ENCODE measurements around the gene EIF4A2.

EIF4A2 gene

DNA sequence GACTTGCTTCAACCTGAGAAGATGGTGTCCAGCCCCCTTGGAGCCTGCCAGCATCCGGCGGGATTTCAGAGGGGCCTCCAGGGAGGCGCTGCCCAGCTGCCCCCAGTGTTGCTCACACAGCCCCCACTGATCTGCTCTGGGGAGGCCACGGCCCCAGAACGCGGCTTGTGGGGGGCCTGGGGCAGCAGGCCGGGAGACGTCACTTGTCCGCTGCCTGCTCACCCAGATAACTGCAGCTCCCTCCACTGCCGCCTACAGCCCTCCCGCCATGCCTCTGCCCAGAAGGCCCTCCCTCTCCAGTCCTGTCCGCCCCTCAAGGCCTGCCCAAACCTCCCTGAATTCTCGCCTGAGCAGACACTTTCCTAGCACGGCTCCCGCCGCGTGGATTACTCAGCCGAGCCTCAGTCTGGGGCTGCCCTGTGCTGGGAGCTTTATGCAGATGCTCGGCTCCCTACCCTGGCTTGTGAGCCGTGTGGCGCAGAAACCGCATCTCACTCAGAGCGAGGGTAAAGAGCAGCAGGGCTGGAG is 42.0 kb downstream of the EIF4A2 start:
- peaks cover 55% of the 10 kb centered on the region for H3K27me3 ChIP-seq (ENCODE audit: control insufficient read depth, insufficient read depth, low read length)
- no peaks in the 10 kb centered on the region for H3K36me3 ChIP-seq (ENCODE audit: control insufficient read depth, low read depth, low read length)
- H3K4me1 ChIP-seq (ENCODE audit: control insufficient read depth, low read depth, low read length) = peaks cover 23% of the 10 kb centered on the region
- no peak overlapping the region for H3K27ac ChIP-seq (ENCODE audit: low read length)
- peak overlapping the region; percentile 56 for H3K4me3 ChIP-seq (ENCODE audit: low read length)
- no peaks in the 10 kb centered on the region for H3K9me3 ChIP-seq (ENCODE audit: control insufficient read depth, low read depth, low read length)
- H3K9ac ChIP-seq (ENCODE audit: low read length) = no peak overlapping the region

DNA sequence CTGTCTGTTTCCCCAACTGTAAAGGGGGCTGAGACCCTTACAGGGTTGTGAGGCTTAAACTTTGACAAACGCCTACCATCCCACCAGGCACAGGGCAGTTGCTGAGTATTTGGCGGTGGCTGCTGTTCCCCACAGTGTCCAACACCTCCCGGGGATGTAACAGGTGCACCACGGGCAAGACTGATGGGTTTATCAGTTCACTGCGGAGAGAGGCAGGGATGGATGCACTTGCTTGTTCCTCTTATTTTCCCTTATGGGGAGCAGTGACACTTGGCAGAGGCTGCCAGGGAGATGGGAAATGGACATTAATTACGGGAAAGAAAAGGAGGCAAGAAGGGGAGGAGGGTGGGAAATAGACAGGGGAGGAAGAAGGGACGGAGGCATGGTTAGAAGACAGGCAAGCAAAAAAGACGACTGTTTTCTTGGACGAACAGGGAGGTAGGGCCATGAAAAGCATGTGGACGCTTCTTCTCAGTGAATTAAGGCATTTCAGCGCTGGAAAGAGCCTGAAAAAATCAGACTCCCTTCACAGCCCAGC is 42.6 kb downstream of the EIF4A2 start:
- Histone ChIP-seq H3K4me3 (ENCODE audit: low read length) (peak overlapping the region; percentile 56), H3K9me3 (ENCODE audit: control insufficient read depth, low read depth, low read length) (no peaks in the 10 kb centered on the region), H3K27me3 (ENCODE audit: control insufficient read depth, insufficient read depth, low read length) (peaks cover 58% of the 10 kb centered on the region), H3K27ac (ENCODE audit: low read length) (no peak overlapping the region), H3K4me1 (ENCODE audit: control insufficient read depth, low read depth, low read length) (peaks cover 23% of the 10 kb centered on the region), H3K9ac (ENCODE audit: low read length) (no peak overlapping the region), H3K36me3 (ENCODE audit: control insufficient read depth, low read depth, low read length) (no peaks in the 10 kb centered on the region)

DNA sequence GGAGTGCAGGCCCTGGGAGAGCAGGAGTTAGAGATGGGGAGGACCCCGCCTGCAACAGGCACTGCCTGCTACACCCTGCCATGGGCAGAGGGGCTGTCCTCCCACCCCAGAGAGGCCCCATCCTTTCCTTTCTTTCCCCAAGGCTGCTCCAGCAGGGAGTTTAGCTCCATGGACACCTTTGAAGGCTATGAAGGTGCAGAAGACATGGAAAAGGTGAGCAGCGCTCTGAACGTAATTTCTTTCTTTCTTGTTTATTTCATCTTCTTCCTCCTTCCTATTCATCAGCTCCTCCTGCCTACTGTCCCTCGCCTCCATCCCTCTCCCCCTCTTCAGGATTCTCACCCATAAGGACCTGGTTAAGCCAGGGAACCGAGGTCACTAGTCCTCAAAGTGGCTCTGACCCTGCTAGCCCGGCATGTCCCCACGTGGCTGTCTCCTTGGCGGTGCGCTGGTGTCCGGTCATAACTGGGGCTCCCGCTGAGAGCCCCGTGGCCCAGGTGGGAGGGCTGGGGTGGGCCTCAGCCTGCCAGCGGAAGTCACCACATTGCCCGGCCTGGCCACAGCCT is 43.1 kb downstream of the EIF4A2 start:
- Histone ChIP-seq H3K27ac (ENCODE audit: low read length) (no peak overlapping the region), H3K36me3 (ENCODE audit: control insufficient read depth, low read depth, low read length) (no peaks in the 10 kb centered on the region), H3K9ac (ENCODE audit: low read length) (no peak overlapping the region), H3K4me1 (ENCODE audit: control insufficient read depth, low read depth, low read length) (peaks cover 23% of the 10 kb centered on the region), H3K4me3 (ENCODE audit: low read length) (peak overlapping the region; percentile 56), H3K9me3 (ENCODE audit: control insufficient read depth, low read depth, low read length) (no peaks in the 10 kb centered on the region), H3K27me3 (ENCODE audit: control insufficient read depth, insufficient read depth, low read length) (peaks cover 58% of the 10 kb centered on the region)

DNA sequence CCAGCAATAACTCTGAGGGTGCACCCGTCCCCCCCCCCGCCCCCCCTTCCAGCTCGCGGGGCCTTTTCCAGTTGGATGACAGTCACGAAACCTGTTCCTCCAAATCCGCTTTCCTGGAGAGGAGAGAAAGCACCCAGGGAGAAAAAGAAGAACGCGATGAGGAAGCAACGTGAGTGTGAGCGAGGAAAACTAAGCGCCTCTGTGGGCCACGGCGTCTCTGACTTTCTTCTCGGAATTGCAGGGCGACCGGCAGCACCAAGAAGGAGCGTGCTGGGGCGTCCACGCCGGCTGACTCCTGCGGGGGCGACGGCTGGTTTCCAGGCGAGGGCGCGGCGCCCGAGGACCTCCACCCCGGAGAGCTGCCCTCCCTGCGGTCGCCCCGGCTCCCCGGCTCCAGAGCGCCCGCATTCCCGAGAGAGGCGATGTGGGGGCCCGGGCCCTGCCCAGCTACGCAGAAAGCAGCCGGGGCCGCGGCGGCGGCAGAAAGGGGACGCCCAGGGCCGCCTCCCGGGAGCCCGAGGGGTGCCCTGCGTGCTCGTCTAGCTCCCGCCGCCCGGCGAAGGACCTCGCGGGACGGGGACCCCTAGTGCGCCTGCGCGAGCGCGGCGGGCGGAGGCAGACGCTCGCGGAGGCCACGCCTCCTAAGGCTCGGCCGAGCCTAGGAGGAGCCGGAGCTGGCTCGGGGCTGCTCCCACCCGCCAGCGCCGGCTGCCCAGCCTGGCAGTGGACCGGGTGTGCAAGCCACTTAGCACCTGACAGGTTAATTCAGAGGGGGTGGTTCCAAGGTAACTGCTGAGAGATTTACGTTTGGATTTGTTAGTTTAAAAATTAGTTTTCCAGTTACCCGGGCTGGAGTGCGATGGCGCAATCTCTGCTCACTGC is 43.8 kb downstream of the EIF4A2 start:
- Histone ChIP-seq H3K36me3 (ENCODE audit: control insufficient read depth, low read depth, low read length) (no peaks in the 10 kb centered on the region), H3K4me3 (ENCODE audit: low read length) (peak overlapping the region; percentile 56), H3K4me1 (ENCODE audit: control insufficient read depth, low read depth, low read length) (peaks cover 23% of the 10 kb centered on the region), H3K27ac (ENCODE audit: low read length) (no peak overlapping the region), H3K9ac (ENCODE audit: low read length) (peak overlapping the region; percentile 38), H3K9me3 (ENCODE audit: control insufficient read depth, low read depth, low read length) (no peaks in the 10 kb centered on the region), H3K27me3 (ENCODE audit: control insufficient read depth, insufficient read depth, low read length) (peaks cover 58% of the 10 kb centered on the region)

DNA sequence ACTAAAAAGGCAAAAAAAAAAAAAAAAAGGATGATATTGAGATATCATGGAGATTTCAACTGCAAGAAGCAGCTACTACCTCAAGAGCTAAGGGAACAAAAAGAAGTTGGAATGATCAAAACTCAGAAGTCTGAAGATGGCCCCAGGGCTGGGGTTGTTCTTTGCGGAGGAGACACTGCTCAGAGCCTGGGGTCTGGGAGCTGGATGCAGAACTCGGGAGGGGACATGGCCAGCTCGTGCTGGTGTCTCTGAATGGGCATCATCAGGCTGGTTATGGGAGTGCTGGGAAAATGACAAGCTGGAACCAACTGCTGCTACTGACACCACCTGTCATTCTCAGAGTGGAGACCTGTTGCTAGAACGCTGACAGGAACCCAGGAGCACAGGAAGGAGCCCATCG is 45.0 kb downstream of the EIF4A2 start:
- H3K9ac ChIP-seq (ENCODE audit: low read length) = no peak overlapping the region
- H3K4me1 ChIP-seq (ENCODE audit: control insufficient read depth, low read depth, low read length) = peaks cover 23% of the 10 kb centered on the region
- no peaks in the 10 kb centered on the region for H3K36me3 ChIP-seq (ENCODE audit: control insufficient read depth, low read depth, low read length)
- peaks cover 58% of the 10 kb centered on the region for H3K27me3 ChIP-seq (ENCODE audit: control insufficient read depth, insufficient read depth, low read length)
- no peak overlapping the region for H3K4me3 ChIP-seq (ENCODE audit: low read length)
- no peaks in the 10 kb centered on the region for H3K9me3 ChIP-seq (ENCODE audit: control insufficient read depth, low read depth, low read length)
- H3K27ac ChIP-seq (ENCODE audit: low read length) = no peak overlapping the region

DNA sequence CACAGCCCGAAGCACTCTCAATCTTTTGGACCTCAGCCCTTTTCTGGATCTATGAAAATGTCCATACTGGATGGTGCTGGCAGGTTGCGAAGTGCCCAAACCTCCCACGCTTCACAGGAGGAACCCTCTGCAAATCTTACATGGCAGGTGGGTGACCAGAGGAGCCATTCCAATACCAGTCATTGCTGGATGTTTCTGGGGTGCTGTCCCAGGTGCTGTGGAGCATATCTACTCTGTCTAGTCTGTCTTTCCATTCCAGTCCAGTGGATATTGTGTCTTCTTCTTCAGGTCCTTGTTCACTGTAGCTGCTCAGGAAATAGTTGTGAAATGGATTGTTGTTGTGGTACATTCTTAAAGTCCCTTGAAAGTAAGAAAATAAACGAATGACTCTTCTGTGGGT is 48.4 kb downstream of the EIF4A2 start:
- Histone ChIP-seq H3K4me3 (ENCODE audit: low read length) (no peak overlapping the region), H3K27me3 (ENCODE audit: control insufficient read depth, insufficient read depth, low read length) (peaks cover 33% of the 10 kb centered on the region), H3K9me3 (ENCODE audit: control insufficient read depth, low read depth, low read length) (no peaks in the 10 kb centered on the region), H3K36me3 (ENCODE audit: control insufficient read depth, low read depth, low read length) (no peaks in the 10 kb centered on the region), H3K9ac (ENCODE audit: low read length) (no peak overlapping the region), H3K27ac (ENCODE audit: low read length) (no peak overlapping the region), H3K4me1 (ENCODE audit: control insufficient read depth, low read depth, low read length) (peaks cover 3% of the 10 kb centered on the region)

DNA sequence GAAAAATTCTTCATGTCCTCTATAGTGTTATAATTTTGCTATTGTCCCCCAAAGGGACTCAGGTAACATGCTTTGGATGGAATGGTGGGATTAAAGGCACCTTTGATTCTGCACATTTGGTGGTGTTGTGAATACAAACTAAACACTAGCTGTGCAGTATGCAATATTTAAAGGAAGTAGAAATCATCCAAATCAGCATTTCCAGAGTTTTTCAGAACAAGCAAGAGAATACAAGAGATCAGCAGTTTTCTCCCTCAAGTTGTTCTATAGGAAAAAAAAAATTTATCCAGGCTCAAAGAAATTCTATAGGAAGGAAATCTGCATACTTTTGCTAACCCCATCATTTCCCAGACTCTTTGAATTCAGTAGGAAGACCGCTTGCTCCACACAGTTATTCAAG is 48.9 kb downstream of the EIF4A2 start:
- peaks cover 33% of the 10 kb centered on the region for H3K27me3 ChIP-seq (ENCODE audit: control insufficient read depth, insufficient read depth, low read length)
- H3K36me3 ChIP-seq (ENCODE audit: control insufficient read depth, low read depth, low read length) = no peaks in the 10 kb centered on the region
- no peak overlapping the region for H3K27ac ChIP-seq (ENCODE audit: low read length)
- peaks cover 3% of the 10 kb centered on the region for H3K4me1 ChIP-seq (ENCODE audit: control insufficient read depth, low read depth, low read length)
- H3K4me3 ChIP-seq (ENCODE audit: low read length) = no peak overlapping the region
- no peak overlapping the region for H3K9ac ChIP-seq (ENCODE audit: low read length)
- no peaks in the 10 kb centered on the region for H3K9me3 ChIP-seq (ENCODE audit: control insufficient read depth, low read depth, low read length)
